ENCODE data around the gene RPS6KC1.

RPS6KC1 gene

GRCh38 chr1:213053455-213053854 is 2.4 kb downstream of the RPS6KC1 start:
- DNase-seq (ENCODE audit: insufficient read length, low spot score): no peak
- FAIRE-seq: no peak
- TF ChIP-seq SPI1 (IDR thresholded peaks at IDR 0.05; ENCODE audit: low read depth, low read length): no peak
- no peak for TF ChIP-seq POU2F2 (IDR thresholded peaks at IDR 0.05; ENCODE audit: low read depth, low read length)
- TF ChIP-seq PAX5 (IDR thresholded peaks at IDR 0.05; ENCODE audit: insufficient read depth, low read length, severe bottlenecking): no peak
- no peak for TF ChIP-seq POLR2AphosphoS5 (IDR thresholded peaks at IDR 0.05; ENCODE audit: low read depth, low read length)

GRCh38 chr1:213054142-213054541 is 3.1 kb downstream of the RPS6KC1 start:
- FAIRE-seq (no peak), DNase-seq (ENCODE audit: insufficient read length, low spot score) (no peak)
- TF ChIP-seq PAX5 (IDR thresholded peaks at IDR 0.05; ENCODE audit: insufficient read depth, low read length, severe bottlenecking): no peak
- TF ChIP-seq TAF1 (IDR thresholded peaks at IDR 0.05; ENCODE audit: low read depth, low read length): no peak
- no peak for TF ChIP-seq POLR2AphosphoS5 (IDR thresholded peaks at IDR 0.05; ENCODE audit: low read depth, low read length)
- TF ChIP-seq SPI1 (IDR thresholded peaks at IDR 0.05; ENCODE audit: low read depth, low read length): no peak
- TF ChIP-seq POLR2A (IDR thresholded peaks at IDR 0.05; ENCODE audit: low read depth, low read length): no peak
- no peak for TF ChIP-seq POU2F2 (IDR thresholded peaks at IDR 0.05; ENCODE audit: low read depth, low read length)

GRCh38 chr1:213054733-213055591 is 3.9 kb downstream of the RPS6KC1 start:
- TF ChIP-seq SPI1 (IDR thresholded peaks at IDR 0.05; ENCODE audit: low read depth, low read length): no peak
- TF ChIP-seq POLR2AphosphoS5 (IDR thresholded peaks at IDR 0.05; ENCODE audit: low read depth, low read length): no peak
- TF ChIP-seq PAX5 (IDR thresholded peaks at IDR 0.05; ENCODE audit: insufficient read depth, low read length, severe bottlenecking): no peak
- no peak for TF ChIP-seq POU2F2 (IDR thresholded peaks at IDR 0.05; ENCODE audit: low read depth, low read length)
- TF ChIP-seq POLR2A (IDR thresholded peaks at IDR 0.05; ENCODE audit: low read depth, low read length): no peak
- TF ChIP-seq TAF1 (IDR thresholded peaks at IDR 0.05; ENCODE audit: low read depth, low read length): no peak
- DNase-seq (ENCODE audit: insufficient read length, low spot score): no peak
- no peak for FAIRE-seq

GRCh38 chr1:213055767-213056166 is 4.7 kb downstream of the RPS6KC1 start:
- TF ChIP-seq POLR2AphosphoS5 (IDR thresholded peaks at IDR 0.05; ENCODE audit: low read depth, low read length) (no peak), TAF1 (IDR thresholded peaks at IDR 0.05; ENCODE audit: low read depth, low read length) (no peak), POU2F2 (IDR thresholded peaks at IDR 0.05; ENCODE audit: low read depth, low read length) (no peak), POLR2A (IDR thresholded peaks at IDR 0.05; ENCODE audit: low read depth, low read length) (no peak), SPI1 (IDR thresholded peaks at IDR 0.05; ENCODE audit: low read depth, low read length) (no peak), PAX5 (IDR thresholded peaks at IDR 0.05; ENCODE audit: insufficient read depth, low read length, severe bottlenecking) (no peak)
- FAIRE-seq: no peak

GRCh38 chr1:213057264-213058059 is 6.4 kb downstream of the RPS6KC1 start:
- no peak for FAIRE-seq
- DNase-seq (ENCODE audit: insufficient read length, low spot score): no peak
- TF ChIP-seq PAX5 (IDR thresholded peaks at IDR 0.05; ENCODE audit: insufficient read depth, low read length, severe bottlenecking): no peak
- TF ChIP-seq POU2F2 (IDR thresholded peaks at IDR 0.05; ENCODE audit: low read depth, low read length): no peak
- no peak for TF ChIP-seq POLR2A (IDR thresholded peaks at IDR 0.05; ENCODE audit: low read depth, low read length)
- no peak for TF ChIP-seq SPI1 (IDR thresholded peaks at IDR 0.05; ENCODE audit: low read depth, low read length)
- TF ChIP-seq POLR2AphosphoS5 (IDR thresholded peaks at IDR 0.05; ENCODE audit: low read depth, low read length): no peak
- TF ChIP-seq TAF1 (IDR thresholded peaks at IDR 0.05; ENCODE audit: low read depth, low read length): no peak

More at GRCh38 chr1:213055767-213056166, 4.7 kb downstream of the RPS6KC1 start:
- no peak for DNase-seq (ENCODE audit: insufficient read length, low spot score)

GRCh38 chr1:213060836-213061235 is 9.8 kb downstream of the RPS6KC1 start:
- DNase-seq (ENCODE audit: insufficient read length, low spot score) (no peak), FAIRE-seq (peak; percentile 61)
- TF ChIP-seq SPI1 (IDR thresholded peaks at IDR 0.05; ENCODE audit: low read depth, low read length): peak; percentile 14; the same call in 1 of the 2 replicates
- peak; percentile 87 for TF ChIP-seq POU2F2 (IDR thresholded peaks at IDR 0.05; ENCODE audit: low read depth, low read length)
- no peak for TF ChIP-seq POLR2A (IDR thresholded peaks at IDR 0.05; ENCODE audit: low read depth, low read length)

- no peak for FAIRE-seq
- TF ChIP-seq POLR2A (IDR thresholded peaks at IDR 0.05; ENCODE audit: low read depth, low read length) (no peak), TAF1 (IDR thresholded peaks at IDR 0.05; ENCODE audit: low read depth, low read length) (no peak), POU2F2 (IDR thresholded peaks at IDR 0.05; ENCODE audit: low read depth, low read length) (no peak), POLR2AphosphoS5 (IDR thresholded peaks at IDR 0.05; ENCODE audit: low read depth, low read length) (no peak), SPI1 (IDR thresholded peaks at IDR 0.05; ENCODE audit: low read depth, low read length) (no peak), PAX5 (IDR thresholded peaks at IDR 0.05; ENCODE audit: insufficient read depth, low read length, severe bottlenecking) (no peak)
- DNase-seq (ENCODE audit: insufficient read length, low spot score): no peak
These were observed 10.2 kb downstream of the RPS6KC1 start for GRCh38 chr1:213061263-213061662.

- peak; percentile 78 for TF ChIP-seq SPI1 (IDR thresholded peaks at IDR 0.05; ENCODE audit: low read depth, low read length)
- no peak for TF ChIP-seq POLR2AphosphoS5 (IDR thresholded peaks at IDR 0.05; ENCODE audit: low read depth, low read length)
- DNase-seq (ENCODE audit: insufficient read length, low spot score): no peak
- no peak for FAIRE-seq
These were observed 14.8 kb downstream of the RPS6KC1 start for GRCh38 chr1:213065800-213066199.

GRCh38 chr1:213066363-213066762 is 15.3 kb downstream of the RPS6KC1 start:
- DNase-seq (ENCODE audit: insufficient read length, low spot score) (no peak), FAIRE-seq (no peak)
- TF ChIP-seq POLR2AphosphoS5 (IDR thresholded peaks at IDR 0.05; ENCODE audit: low read depth, low read length) (no peak), POLR2A (IDR thresholded peaks at IDR 0.05; ENCODE audit: low read depth, low read length) (no peak), POU2F2 (IDR thresholded peaks at IDR 0.05; ENCODE audit: low read depth, low read length) (no peak), SPI1 (IDR thresholded peaks at IDR 0.05; ENCODE audit: low read depth, low read length) (no peak), TAF1 (IDR thresholded peaks at IDR 0.05; ENCODE audit: low read depth, low read length) (no peak), PAX5 (IDR thresholded peaks at IDR 0.05; ENCODE audit: insufficient read depth, low read length, severe bottlenecking) (no peak)

Measured in GM12891 (cell line).